Fibroblast of skin of left biceps (primary cell): Measurements from ENCODE around the gene USP47.

ENCODE experiments used
- DNase-seq, 2 experiments: peaks; one replicate each; pipeline ENCODE4 v3.0.0-alpha.2; 2013; ENCODE audit warnings: low read depth in 2 of 2

USP47 gene

DNA sequence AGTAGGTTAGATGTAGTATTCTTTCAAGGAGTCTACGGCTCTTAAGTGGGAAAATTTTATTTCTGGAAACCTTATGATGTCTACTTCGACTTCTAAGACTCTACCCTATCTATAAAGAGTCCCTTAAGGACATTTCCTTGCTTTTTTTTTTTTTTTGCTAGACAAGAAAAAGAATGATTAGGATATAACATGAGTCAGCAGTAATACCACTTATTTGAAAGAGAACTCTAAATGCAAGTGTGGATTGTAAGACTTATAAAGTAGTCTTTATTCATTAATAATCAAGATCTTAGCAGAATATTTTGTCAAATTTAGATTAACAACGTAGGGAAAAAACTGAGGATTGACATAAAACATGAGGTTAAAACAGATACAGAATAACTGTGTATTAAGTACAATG lies 95.7 kb downstream of the USP47 start:
- no peak for DNase-seq

GRCh38 chr11:11937957-11938356 lies 96.2 kb downstream of the USP47 start:
- DNase-seq, result no peak

DNA sequence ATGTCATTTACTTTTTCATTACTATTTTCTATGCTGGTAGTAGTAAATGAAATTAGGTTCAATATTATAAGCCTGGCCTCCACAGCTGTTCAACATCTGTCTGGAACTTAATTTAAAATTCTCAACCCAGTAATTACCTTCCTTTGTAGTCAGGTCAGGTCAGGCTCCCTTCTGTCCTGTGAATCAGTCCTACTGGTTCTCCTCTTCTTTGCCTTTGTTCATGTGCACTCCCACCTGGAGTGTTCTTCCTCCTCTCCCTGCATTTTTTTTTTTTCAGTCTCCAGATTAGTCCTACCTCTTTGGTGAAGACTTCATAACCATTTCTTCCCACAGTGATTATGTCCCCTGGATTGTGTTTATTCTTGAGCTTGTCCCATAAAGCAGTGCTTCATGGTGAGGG lies 98.8 kb downstream of the USP47 start:
- DNase-seq, result no peak

DNA sequence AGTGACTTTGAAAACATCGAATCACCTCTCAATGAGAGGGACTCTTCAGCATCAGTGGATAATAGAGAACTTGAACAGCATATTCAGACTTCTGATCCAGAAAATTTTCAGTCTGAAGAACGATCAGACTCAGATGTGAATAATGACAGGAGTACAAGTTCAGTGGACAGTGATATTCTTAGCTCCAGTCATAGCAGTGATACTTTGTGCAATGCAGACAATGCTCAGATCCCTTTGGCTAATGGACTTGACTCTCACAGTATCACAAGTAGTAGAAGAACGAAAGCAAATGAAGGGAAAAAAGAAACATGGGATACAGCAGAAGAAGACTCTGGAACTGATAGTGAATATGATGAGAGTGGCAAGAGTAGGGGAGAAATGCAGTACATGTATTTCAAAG lies 100.9 kb downstream of the USP47 start:
- DNase-seq, result no peak

DNA sequence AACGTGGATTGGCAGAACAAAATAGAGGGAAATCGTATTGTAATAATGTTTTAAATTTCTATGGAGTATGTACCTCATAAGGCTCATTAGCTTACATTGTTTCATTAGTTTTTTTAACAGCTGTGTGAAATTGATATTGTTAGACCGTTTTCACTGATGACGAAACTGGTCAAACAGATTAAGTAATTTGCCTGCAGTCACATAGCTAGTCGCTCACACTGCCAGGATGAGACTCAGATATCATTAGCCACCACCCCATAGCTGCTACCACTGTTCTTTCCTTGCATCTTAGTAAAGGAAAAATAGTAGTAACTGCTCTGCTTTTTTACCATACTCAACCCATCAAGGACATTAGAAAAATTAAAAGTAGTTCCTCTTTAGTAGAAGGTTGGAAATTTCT lies 102.7 kb downstream of the USP47 start:
- DNase-seq, result no peak

GRCh38 chr11:11946180-11946579 lies 104.4 kb downstream of the USP47 start:
- no peak for DNase-seq

- no peak for DNase-seq
These were observed 105.1 kb downstream of the USP47 start for GRCh38 chr11:11946878-11947277.

GRCh38 chr11:11947825-11948224 lies 106.1 kb downstream of the USP47 start:
- DNase-seq, result no peak

GRCh38 chr11:11948242-11948947 lies 106.6 kb downstream of the USP47 start:
- DNase-seq, result no peak

GRCh38 chr11:11949482-11949881 lies 107.7 kb downstream of the USP47 start:
- no peak for DNase-seq

DNA sequence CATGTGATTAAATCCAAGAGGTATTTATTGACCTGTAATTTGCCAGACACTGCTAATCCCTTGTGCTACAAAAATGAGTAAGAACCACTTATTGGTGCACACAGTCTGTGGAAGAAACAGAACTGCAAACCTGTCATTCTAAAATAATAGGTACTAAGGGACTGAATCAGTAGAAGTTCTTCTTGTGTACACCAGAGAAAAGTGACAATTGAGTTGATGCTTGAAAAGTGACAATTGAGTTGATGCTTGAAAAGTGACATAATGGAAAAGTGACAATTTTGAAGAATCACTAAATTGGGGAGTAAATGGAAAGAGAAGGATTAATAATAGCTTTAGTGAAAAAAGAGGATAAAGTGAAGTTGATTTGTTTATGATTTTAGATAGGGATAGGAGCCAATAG lies 110.3 kb downstream of the USP47 start:
- DNase-seq, result no peak

- no peak for DNase-seq
These were observed 114.2 kb downstream of the USP47 start for GRCh38 chr11:11956006-11956405.

GRCh38 chr11:11958403-11959231 lies 116.8 kb downstream of the USP47 start:
- DNase-seq, result no peak

- DNase-seq, result no peak
These were observed 117.8 kb downstream of the USP47 start for GRCh38 chr11:11959601-11960000.

GRCh38 chr11:11960687-11961086 lies 118.9 kb downstream of the USP47 start:
- DNase-seq, result no peak

DNA sequence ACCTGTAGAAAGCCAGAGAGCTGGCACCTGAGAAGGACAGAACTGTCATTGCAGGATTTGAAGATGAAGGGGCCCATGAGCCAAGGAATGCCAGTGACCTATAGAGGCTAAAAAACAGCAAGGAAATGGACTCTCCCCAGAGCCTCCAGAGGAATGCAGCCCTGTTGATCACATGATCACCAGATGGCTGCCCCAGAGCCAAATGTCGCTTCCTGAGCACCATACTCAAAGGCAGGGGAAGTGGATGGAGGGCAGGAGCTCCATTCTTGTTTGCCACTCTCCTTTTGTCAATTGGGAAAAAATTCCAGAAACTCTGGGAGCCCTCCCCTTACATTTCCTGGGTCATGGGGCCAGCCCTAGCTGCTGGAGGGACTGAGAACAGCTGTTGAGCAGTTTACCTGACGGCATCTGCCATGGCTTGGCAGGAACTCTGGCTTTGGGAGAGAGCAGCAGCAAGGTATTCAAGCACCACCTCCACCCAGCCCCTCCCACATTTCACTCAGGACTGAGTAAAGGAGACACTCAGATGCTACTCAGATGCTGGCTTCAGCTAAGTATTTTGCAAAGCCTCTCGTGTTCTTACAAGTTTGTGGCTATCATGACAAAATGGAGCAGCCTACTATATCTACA lies 119.7 kb downstream of the USP47 start:
- DNase-seq, result no peak

- DNase-seq, result no peak
These were observed 121.3 kb downstream of the USP47 start for GRCh38 chr11:11963067-11963466.

- DNase-seq, result no peak
These were observed 122.3 kb downstream of the USP47 start for GRCh38 chr11:11963842-11964773.

DNA sequence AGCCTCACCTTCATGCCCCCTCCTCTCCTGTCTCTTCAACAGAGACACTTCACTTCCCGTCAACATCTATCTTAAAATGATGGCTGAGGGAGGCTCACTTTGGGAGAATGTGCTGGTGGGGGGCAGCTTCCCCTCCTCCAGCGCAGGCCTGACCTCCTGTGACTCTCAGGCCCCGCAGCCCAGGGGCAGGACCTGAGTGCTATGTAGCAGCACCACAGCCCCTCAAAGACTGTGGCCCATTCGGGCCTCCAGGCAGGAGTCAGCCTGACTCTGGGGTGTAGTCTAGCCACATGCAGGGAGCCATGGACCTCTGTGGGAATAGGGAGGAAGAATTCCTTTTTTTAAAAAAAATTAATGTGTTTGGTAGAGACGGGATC lies 123.0 kb downstream of the USP47 start:
- no peak for DNase-seq

- DNase-seq, result no peak
These were observed 123.4 kb downstream of the USP47 start for GRCh38 chr11:11965192-11965591.

DNA sequence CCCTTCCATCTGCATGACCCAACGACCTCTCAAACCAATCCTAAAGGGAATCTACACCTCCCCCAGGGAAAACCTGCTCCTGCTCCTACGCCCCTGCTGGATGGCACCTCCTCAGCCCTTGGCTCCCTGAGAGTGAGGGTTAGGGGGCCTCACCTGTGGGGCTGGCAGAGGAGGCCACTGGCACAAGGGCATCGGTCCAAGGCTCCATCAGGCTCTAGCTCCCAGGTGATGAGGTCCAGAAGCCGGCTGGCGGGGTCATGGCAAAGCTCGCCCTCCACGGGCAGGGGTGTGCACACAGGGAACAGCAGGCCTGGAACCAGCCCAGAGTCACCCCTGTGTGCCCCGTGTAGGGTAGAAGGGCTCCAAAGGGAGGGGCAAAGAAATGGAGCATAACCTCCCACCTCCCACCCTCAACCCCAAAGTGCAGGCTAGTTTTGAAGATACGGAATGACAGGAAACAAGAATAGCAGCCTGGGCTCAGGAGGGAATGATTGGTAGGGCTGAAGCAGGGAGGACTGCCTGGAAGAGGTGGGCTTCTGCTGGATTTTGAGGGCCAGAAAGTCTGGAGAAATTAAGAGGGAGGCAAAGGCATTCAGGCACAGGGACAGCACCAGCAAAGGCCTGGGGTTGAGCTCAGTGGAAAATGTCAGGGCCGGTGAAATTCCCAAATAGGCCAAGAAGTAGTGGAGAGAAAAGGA lies 124.0 kb downstream of the USP47 start:
- no peak for DNase-seq
